ENCODE data around the gene TPRG1.

The TPRG1 gene

GRCh38 chr3:189170559-189170958, 1.2 kb upstream of the TPRG1 start:
- no peak overlapping the region for H3K4me3 ChIP-seq (replicated peaks; ENCODE audit: low read depth, low read length)
- no peak for DNase-seq (ENCODE audit: low read depth)
- TF ChIP-seq CTCF (IDR thresholded peaks at IDR 0.05; ENCODE audit: low read length, missing control alignments): no peak

GRCh38 chr3:189172668-189173419, 1.1 kb downstream of the TPRG1 start:
- TF ChIP-seq CTCF (IDR thresholded peaks at IDR 0.05; ENCODE audit: low read length, missing control alignments): no peak
- H3K4me3 ChIP-seq (replicated peaks; ENCODE audit: low read depth, low read length): no peak overlapping the region
- no peak for DNase-seq (ENCODE audit: low read depth)

- H3K4me3 ChIP-seq (replicated peaks; ENCODE audit: low read depth, low read length): no peak overlapping the region
- DNase-seq (ENCODE audit: low read depth): no peak
- no peak for TF ChIP-seq CTCF (IDR thresholded peaks at IDR 0.05; ENCODE audit: low read length, missing control alignments)
Observed at GRCh38 chr3:189184566-189184965, 12.8 kb downstream of the TPRG1 start.

- TF ChIP-seq CTCF (IDR thresholded peaks at IDR 0.05; ENCODE audit: low read length, missing control alignments): no peak
- no peak overlapping the region for H3K4me3 ChIP-seq (replicated peaks; ENCODE audit: low read depth, low read length)
- peak; percentile 86 for DNase-seq (ENCODE audit: low read depth)
Observed at GRCh38 chr3:189186101-189186500, 14.3 kb downstream of the TPRG1 start.

- no peak overlapping the region for H3K4me3 ChIP-seq (replicated peaks; ENCODE audit: low read depth, low read length)
- no peak for TF ChIP-seq CTCF (IDR thresholded peaks at IDR 0.05; ENCODE audit: low read length, missing control alignments)
- DNase-seq (ENCODE audit: low read depth): peak; percentile 79
Observed at GRCh38 chr3:189188466-189188865, 16.7 kb downstream of the TPRG1 start.

GRCh38 chr3:189192725-189193124, 21.0 kb downstream of the TPRG1 start:
- no peak for DNase-seq (ENCODE audit: low read depth)
- H3K4me3 ChIP-seq (replicated peaks; ENCODE audit: low read depth, low read length): no peak overlapping the region
- TF ChIP-seq CTCF (IDR thresholded peaks at IDR 0.05; ENCODE audit: low read length, missing control alignments): no peak

GRCh38 chr3:189195302-189195701, 23.5 kb downstream of the TPRG1 start:
- DNase-seq (ENCODE audit: low read depth): no peak
- no peak overlapping the region for H3K4me3 ChIP-seq (replicated peaks; ENCODE audit: low read depth, low read length)
- peak; percentile 17 for TF ChIP-seq CTCF (IDR thresholded peaks at IDR 0.05; ENCODE audit: low read length, missing control alignments)
